OCI-LY3 (cell line): ENCODE results near the gene STKLD1.

ENCODE experiments used
- CTCF ChIP-seq: fragments of 200-600, 300-600 bp; sonication (generic); IDR thresholded peaks from 2 replicates; pipeline ENCODE4 v1.5.1; 2014; ENCODE audit warnings: antibody characterized with exemption, low read length, low read depth
- EZH2phosphoT487 ChIP-seq: fragments of 200-600 bp; shearing (Covaris generic); IDR thresholded peaks from 2 replicates; pipeline ENCODE4 v1.6.1; 2018; ENCODE audit warnings: antibody characterized with exemption, mixed run types, low read depth

- TF ChIP-seq CTCF (no peak), EZH2phosphoT487 (no peak)
These were observed 6.7 kb upstream of the STKLD1 start for GRCh38 chr9:133369422-133369821.
